B cell (primary cell): ENCODE data around the gene PCSK6. TPM values are rescaled to one million over a fixed set of nuclear protein-coding genes. Genes with fewer than 3 reads are reported as not detected.

Source experiments
- ATAC-seq: fragments of 200-7000 bp; cut with Tn5 transposase; one replicate; pipeline ENCODE4 v1.10.0; 2021; ENCODE audit warnings: low read depth, mild to moderate bottlenecking, moderate number of reproducible peaks, moderate library complexity
- CTCF ChIA-PET: fragments of 350-600 bp; sonication (Branson Sonifier 250); formaldehyde crosslinking; loops from one replicate; lab custom pipeline; 2021; ENCODE audit warnings: antibody characterized with exemption, inconsistent platforms; lab: Charles Lee
- POLR2A ChIA-PET: fragments of 350-600 bp; sonication (Branson Sonifier 250); formaldehyde crosslinking; loops from one replicate; lab custom pipeline; 2021; ENCODE audit warnings: antibody characterized with exemption; lab: Charles Lee
- DNase-seq: peaks from one replicate; pipeline ENCODE4 v3.0.0; 2013
- H2AFZ ChIP-seq: 2 replicates; pipeline ENCODE4 v1.6.1; 2012; ENCODE audit warnings: mild to moderate bottlenecking, low read depth, low read length; ENCODE audit not compliant: insufficient read depth, poor library complexity, severe bottlenecking
- H3K27ac ChIP-seq, 2 donors: 1 replicate in 1 of 2; 2 replicates in 1 of 2; pipeline ENCODE4 v1.5.1; 2012 to 2013; ENCODE audit warnings: low read length in 2 of 2, mild to moderate bottlenecking in 2 of 2, moderate library complexity in 1 of 2
- H3K27me3 ChIP-seq, 4 experiments: fragments of 200-600 bp in 1 of 4; sonication (generic) in 1 of 4; replicated peaks in 1 of 4; 1 replicate in 2 of 4; 2 replicates in 2 of 4; pipeline versions ENCODE4 v1.6.1 to v1.7.0; 2013 to 2016; ENCODE audit warnings: low read length in 3 of 4, mild to moderate bottlenecking in 2 of 4, mixed read lengths in 1 of 4, moderate library complexity in 1 of 4; ENCODE audit not compliant: insufficient read depth in 4 of 4, control insufficient read depth in 3 of 4; ENCODE audit errors: control extremely low read depth in 1 of 4
- H3K36me3 ChIP-seq, 2 experiments: replicated peaks in 1 of 2; 1 replicate in 1 of 2; 2 replicates in 1 of 2; pipeline versions ENCODE4 v1.6.1 to v1.7.1; 2013; ENCODE audit warnings: low read length in 1 of 2; ENCODE audit not compliant: insufficient read depth in 2 of 2, control insufficient read depth in 1 of 2; ENCODE audit errors: control extremely low read depth in 1 of 2, extremely low read depth in 1 of 2
- H3K4me1 ChIP-seq, 2 donors: fragments of 200-600 bp in 1 of 2; sonication (generic) in 1 of 2; 1 replicate in 1 of 2; 2 replicates in 1 of 2; pipeline versions ENCODE4 v1.5.1 to v1.6.1; 2013 to 2017; ENCODE audit warnings: low read length in 2 of 2; ENCODE audit not compliant: control insufficient read depth in 2 of 2, insufficient read depth in 2 of 2
- H3K4me2 ChIP-seq: replicated peaks from 2 replicates; pipeline ENCODE3; 2012; ENCODE audit warnings: mild to moderate bottlenecking, low read depth, low read length; ENCODE audit not compliant: poor library complexity, severe bottlenecking
- H3K4me3 ChIP-seq, 5 experiments: fragments of 200-600 bp in 1 of 5; sonication (generic) in 1 of 5; 1 replicate in 3 of 5; 2 replicates in 2 of 5; pipeline versions ENCODE4 v1.5.1 to v1.7.0; 2011 to 2016; ENCODE audit warnings: low read length in 4 of 5, mild to moderate bottlenecking in 4 of 5, low read depth in 2 of 5, control low read depth in 1 of 5, moderate library complexity in 1 of 5; ENCODE audit not compliant: insufficient read depth in 1 of 5; ENCODE audit errors: control extremely low read depth in 1 of 5, extremely low read depth in 1 of 5
- H3K79me2 ChIP-seq: fragments of 200-600 bp; sonication (generic); one replicate; pipeline ENCODE4 v1.6.0; 2016; ENCODE audit warnings: low read length; ENCODE audit not compliant: control insufficient read depth, insufficient read depth
- H3K9ac ChIP-seq: fragments of 200-600 bp; sonication (generic); 2 replicates; pipeline ENCODE4 v1.6.1; 2017; ENCODE audit warnings: mild to moderate bottlenecking, low read length, moderate library complexity
- H3K9me3 ChIP-seq, 3 donors: one replicate each; pipeline versions ENCODE4 v1.6.1 to v1.7.1; 2013; ENCODE audit warnings: low read length in 2 of 3; ENCODE audit not compliant: control insufficient read depth in 2 of 3, insufficient read depth in 1 of 3; ENCODE audit errors: control extremely low read depth in 1 of 3
- H4K20me1 ChIP-seq: 2 replicates; pipeline ENCODE4 v1.6.0; 2012; ENCODE audit warnings: mild to moderate bottlenecking, low read length; ENCODE audit not compliant: insufficient read depth, control insufficient read depth, poor library complexity, severe bottlenecking
- H3K27ac Mint-ChIP-seq: one replicate; pipeline ENCODE4 v1.8.0; 2021; ENCODE audit warnings: mixed read lengths
- H3K27me3 Mint-ChIP-seq: one replicate; pipeline ENCODE4 v1.8.0; 2021; ENCODE audit warnings: mixed read lengths
- H3K4me1 Mint-ChIP-seq: one replicate; pipeline ENCODE4 v1.8.0; 2021; ENCODE audit warnings: mixed read lengths
- H3K4me3 Mint-ChIP-seq: one replicate; pipeline ENCODE4 v1.8.0; 2021; ENCODE audit warnings: mixed read lengths
- H3K9me3 Mint-ChIP-seq: one replicate; pipeline ENCODE4 v1.8.0; 2022; ENCODE audit warnings: mixed read lengths; ENCODE audit not compliant: insufficient read depth
- CTCF ChIP-seq: fragments of 200-600 bp; IDR thresholded peaks from one replicate; pipeline ENCODE4 v1.8.0; 2022; ENCODE audit warnings: antibody characterized with exemption, mild to moderate bottlenecking
- EZH2 ChIP-seq: IDR thresholded peaks from 2 replicates; pipeline ENCODE4 v1.6.1; 2012; ENCODE audit warnings: borderline replicate concordance, low read depth, mild to moderate bottlenecking, moderate library complexity, low read length; ENCODE audit not compliant: insufficient read depth, poor library complexity, severe bottlenecking
- WGBS: methylation state at CpG from one replicate; pipeline ENCODE4 v1.1.5; 2013; ENCODE audit warnings: missing lambda C conversion rate; ENCODE audit not compliant: insufficient coverage; 5-methylcytosine and 5-hydroxymethylcytosine counted together
- intact Hi-C: fragments of 100-400 bp; cut with micrococcal nuclease; formaldehyde crosslinking; loops from one replicate; pipeline ENCODE4 v1.10.0; 2022
- polyA plus RNA-seq: library from polyadenylated mRNA; depleted of rRNA; stranded (reverse); fragments of >200 nt; gene quantifications from 2 replicates; pipeline ENCODE4 v1.2.3, GENCODE V29; 2012
- total RNA-seq, 2 donors: library from RNA; stranded (reverse); fragments of 120-200 nt in 1 of 2; gene quantifications; 1 replicate in 1 of 2; 2 replicates in 1 of 2; pipeline versions ENCODE4 v1.2.3 to v1.2.4, GENCODE V29; 2013 to 2022

Gene PCSK6
- total and polyA plus RNA-seq, 2 donors (not counting 1 experiment from before 2014, with no cell fraction given): 0.66 to 1.6 TPM

- TF ChIP-seq EZH2: no peak
- no peak for TF ChIP-seq CTCF
- Histone ChIP-seq H3K9ac (no peak overlapping the region), H3K79me2 (no peaks in the 10 kb centered on the region), H3K27ac (no peak overlapping the region), H4K20me1 (no peaks in the 10 kb centered on the region), H3K4me1 (peaks cover 9 to 10% of the 10 kb centered on the region in 2 donors), H2AFZ (no peak overlapping the region), H3K4me3 (no peak overlapping the region), H3K36me3 (no peaks in the 10 kb centered on the region), H3K27me3 (peaks cover 0 to 15% (median 6%) of the 10 kb centered on the region in 4 experiments), H3K4me2 (no peak overlapping the region), H3K9me3 (no peaks in the 10 kb centered on the region)
- 92% methylated on average over 24 of the region's 24 CpGs for WGBS
- Mint-ChIP-seq H3K27me3 (peaks cover 26% of the 10 kb centered on the region), H3K4me1 (peaks cover 16% of the 10 kb centered on the region), H3K4me3 (no peak overlapping the region), H3K9me3 (no peaks in the 10 kb centered on the region), H3K27ac (no peak overlapping the region)
- ChIA-PET CTCF (no interaction called here), POLR2A (no interaction called here)
- ATAC-seq (no peak), DNase-seq (no peak)
- intact Hi-C loops: no loop called here
Measured at GRCh38 chr15:101398247-101398646, 91.3 kb downstream of the PCSK6 start.

DNA sequence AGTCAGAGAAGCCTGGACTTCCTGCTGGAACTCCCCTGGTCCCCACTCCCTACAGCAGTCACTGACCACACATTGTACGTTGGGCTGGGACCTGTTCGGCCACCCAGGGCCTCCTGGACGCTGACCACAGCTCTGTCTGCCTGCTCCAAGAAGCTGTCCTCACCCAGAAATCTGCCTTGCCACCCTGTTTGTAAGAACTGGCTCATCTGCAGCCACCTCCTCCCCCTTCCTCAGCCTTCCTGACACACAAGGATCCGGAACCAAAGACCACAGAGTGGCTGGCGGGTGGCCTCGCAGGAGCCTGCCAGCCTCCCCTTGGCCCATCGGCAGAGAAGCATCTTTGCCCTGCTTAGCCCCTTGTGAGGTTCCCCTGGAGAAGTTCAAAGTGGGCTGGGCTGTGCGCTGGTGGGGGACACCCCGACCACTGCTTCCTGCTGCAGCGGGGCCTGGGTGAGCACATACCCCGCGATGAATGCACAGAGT, 91.9 kb downstream of the PCSK6 start:
- H3K4me1 Mint-ChIP-seq: peaks cover 19% of the 10 kb centered on the region
- H3K4me1 ChIP-seq: peaks cover 14 to 17% of the 10 kb centered on the region in 2 donors
- H3K36me3 ChIP-seq: no peaks in the 10 kb centered on the region
- H3K4me3 Mint-ChIP-seq: no peak overlapping the region
- ATAC-seq: no peak
- no peak overlapping the region for H3K27ac ChIP-seq
- intact Hi-C loops: no loop called here
- H3K4me3 ChIP-seq: no peak overlapping the region
- no peak for DNase-seq
- WGBS: 6% methylated on average over 12 of the region's 12 CpGs
- H3K27me3 Mint-ChIP-seq: peaks cover 26% of the 10 kb centered on the region
- H2AFZ ChIP-seq: no peak overlapping the region
- no peaks in the 10 kb centered on the region for H3K9me3 ChIP-seq
- peak overlapping the region; percentile 15 for H3K27ac Mint-ChIP-seq
- TF ChIP-seq CTCF (no peak), EZH2 (no peak)
- POLR2A ChIA-PET: no interaction called here
- no peaks in the 10 kb centered on the region for H3K79me2 ChIP-seq
- H3K4me2 ChIP-seq: peak overlapping the region; percentile 54
- H4K20me1 ChIP-seq: no peaks in the 10 kb centered on the region
- no peaks in the 10 kb centered on the region for H3K9me3 Mint-ChIP-seq
- CTCF ChIA-PET: no interaction called here
- H3K9ac ChIP-seq: no peak overlapping the region
- peaks cover 0 to 15% (median 6%) of the 10 kb centered on the region in 4 experiments for H3K27me3 ChIP-seq
